NCI-H1048 (cell line): ENCODE data around the gene CDT1.

Source experiments
- DNase-seq: peaks from one replicate; lab custom pipeline; 2025; lab: John Stamatoyannopoulos, UW

Gene CDT1

DNA sequence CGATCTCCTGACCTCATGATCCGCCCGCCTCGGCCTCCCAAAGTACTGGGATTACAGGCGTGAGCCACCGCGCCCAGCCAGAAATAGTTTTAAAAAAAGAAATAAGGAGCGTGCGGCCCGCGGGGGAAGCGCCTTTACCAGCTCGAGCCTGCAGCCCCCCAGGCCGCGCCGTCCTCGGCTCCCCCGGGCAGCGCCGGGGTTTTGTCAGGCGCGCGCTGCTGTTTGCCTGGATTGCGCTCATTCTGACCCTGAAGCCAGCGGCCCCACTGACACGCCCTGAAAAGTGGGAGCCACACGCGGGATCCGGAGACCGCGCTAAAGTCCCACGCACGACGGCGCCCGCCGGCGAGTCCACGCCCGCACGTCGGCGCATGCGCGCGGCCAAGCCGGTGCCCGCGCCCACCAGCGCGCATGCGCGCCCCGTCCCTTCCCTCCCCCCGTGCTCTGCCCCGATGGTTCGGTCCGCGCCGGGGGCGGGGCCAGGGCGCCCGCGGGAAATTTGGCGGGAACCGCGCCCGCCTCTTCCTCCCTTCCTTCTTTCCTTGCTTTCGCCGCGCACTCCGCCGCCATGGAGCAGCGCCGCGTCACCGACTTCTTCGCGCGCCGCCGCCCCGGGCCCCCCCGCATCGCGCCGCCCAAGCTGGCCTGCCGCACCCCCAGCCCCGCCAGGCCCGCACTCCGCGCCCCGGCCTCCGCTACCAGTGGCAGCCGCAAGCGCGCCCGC, at the start of gene CDT1:
Gene CDT1, plus strand, starts transcription at position 526 of the 724 bp plus-strand sequence. Its CDS starts 43 bp downstream, at position 569.
- peak; percentile 23 for DNase-seq

GRCh38 chr16:88754109-88754911, 49.3 kb upstream of the CDT1 start:
- DNase-seq = no peak

GRCh38 chr16:88754912-88755744, 48.5 kb upstream of the CDT1 start:
- no peak for DNase-seq

- DNase-seq = no peak
These were observed 47.7 kb upstream of the CDT1 start for GRCh38 chr16:88755745-88756443.

DNA sequence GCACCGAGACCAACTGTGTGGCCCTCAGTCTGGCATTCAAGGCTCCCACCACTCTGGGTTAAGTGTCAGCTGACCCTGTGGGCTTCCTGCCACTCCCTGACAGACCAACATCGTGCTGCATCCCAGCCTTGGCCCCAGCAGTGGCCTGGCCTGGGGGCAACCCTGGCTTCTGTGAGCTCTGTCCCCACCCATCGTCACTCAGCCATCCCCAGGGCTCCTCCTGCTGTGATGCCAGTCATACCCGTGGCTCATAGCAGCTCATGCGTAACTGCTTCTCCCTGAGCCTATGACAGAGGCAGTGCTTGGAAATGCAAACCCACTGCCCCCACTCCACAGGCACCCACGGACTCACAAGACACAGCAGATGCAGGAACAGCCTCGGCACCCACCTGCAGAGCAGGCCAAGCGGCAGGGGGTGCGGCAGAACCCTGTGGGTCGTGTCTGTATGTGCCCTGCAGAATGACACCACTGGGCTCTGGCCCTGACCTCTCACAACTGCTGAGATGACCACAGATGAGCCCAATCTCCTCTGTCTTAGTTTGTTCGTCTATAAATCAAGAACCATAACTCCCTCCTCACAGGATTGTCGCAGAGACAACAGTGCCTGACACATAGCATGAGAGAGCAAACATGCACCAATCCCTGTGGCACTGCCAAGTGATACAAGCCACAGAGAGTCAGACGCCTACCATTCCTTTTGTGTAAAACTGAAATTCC, 45.2 kb upstream of the CDT1 start:
- DNase-seq = no peak

GRCh38 chr16:88758944-88759244, 44.7 kb upstream of the CDT1 start:
- no peak for DNase-seq

DNA sequence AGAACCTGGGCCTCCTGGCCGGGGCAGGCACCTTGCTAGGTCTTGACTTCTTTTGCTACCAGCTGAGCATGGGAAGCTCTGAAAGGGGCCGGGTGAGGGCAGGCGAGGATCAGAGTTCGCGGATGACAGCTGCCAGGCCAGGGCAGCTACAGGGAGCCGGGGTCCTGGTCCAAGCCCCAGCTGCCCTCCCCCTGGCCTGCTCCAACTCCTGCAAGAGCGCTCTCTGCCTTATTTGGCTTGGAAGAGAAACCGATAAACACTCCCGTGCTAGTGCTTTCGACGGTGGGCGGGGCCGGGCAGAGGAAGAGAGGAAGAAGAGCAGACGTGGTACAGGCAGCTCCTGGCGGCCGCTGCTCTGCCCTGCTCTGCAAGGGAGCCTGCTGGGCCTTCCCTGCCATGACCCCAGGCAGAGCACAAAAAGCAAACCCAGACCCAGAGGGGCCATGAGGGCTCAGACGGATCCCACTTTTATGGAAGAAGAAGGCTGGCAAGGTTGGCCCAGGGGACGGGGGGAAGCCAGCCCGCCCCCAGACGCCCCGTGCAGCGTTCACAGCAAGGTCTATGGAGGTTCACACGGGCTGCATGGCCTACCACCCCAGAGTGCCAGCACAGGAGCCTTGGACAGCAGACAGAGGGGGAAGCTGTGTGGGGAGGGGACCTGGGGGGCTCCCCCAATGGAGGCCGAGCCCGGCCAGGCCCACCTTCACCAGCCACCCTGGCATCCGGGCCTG, 44.2 kb upstream of the CDT1 start:
- no peak for DNase-seq

GRCh38 chr16:88759976-88760350, 43.6 kb upstream of the CDT1 start:
- no peak for DNase-seq

GRCh38 chr16:88760424-88761142, 43.0 kb upstream of the CDT1 start:
- DNase-seq = no peak

GRCh38 chr16:88761143-88761534, 42.5 kb upstream of the CDT1 start:
- DNase-seq = no peak

DNA sequence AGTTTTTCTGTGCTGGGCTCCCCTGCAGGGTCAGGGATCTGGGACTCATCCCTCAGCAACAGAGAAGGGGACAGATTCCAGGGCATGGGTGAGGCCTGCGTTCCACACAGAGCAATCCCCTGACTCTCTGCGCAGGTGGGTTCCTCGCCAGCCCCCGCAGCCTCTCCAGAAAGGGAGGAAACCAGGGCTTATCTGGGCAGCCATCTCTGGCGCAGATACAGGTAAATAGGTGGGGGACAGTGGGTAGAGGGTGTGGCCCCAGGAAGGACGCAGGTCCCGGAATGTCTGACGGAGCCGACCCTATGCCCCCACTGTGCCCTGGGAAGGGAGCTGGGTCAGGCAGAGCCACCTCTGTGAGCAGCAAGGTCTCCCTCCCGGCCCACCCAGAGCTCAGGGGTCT, 41.8 kb upstream of the CDT1 start:
- no peak for DNase-seq

DNA sequence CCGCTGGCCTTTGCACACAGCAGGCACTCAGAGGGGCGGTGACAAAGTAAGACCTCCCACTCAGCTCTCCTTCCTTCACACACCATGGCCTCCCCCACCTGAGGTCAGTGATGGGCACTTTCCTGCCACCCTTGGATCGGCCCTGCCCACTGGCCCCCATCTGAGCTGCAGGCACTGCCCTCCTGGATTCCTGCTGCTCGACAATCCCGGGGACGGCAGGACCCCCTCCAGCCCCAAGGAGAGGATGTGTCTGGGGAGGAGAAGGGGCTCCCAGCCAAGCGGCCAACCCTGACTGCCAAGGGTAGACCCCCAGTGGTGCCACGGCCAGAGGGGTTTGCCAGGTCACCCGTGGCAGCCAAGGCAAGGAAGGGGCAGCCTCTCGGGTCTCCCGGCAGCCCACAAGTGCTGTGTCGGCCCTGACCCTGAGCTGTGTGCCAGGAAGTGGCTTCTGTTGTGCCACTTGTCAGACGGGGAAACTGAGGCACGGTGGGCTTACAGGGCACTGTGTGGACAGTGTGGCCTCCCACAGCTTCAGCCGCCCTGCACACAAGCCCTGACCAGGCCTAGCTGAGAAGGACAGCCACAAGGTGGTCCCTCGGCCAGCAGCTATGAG, 41.2 kb upstream of the CDT1 start:
- no peak for DNase-seq

DNA sequence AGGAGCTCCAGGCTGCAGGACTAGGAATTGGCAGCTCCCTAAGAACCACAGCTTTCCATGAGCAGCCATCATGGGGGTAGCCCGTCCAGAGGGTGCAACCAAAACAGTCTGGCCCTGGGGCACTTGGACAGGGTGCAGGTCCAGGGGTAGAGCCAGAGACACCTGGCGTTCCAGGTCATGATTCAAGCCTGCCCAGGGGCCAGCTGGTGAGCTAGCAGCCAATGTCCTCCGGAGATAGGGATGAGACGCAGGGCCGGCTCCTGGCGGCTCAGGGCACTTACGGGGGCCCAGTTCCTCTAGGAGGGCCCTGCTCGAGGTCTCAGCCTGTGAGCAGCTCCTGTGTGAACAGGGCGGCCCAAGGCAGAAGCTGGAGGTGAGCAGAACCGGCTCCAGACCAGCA, 40.6 kb upstream of the CDT1 start:
- DNase-seq = no peak

- no peak for DNase-seq
These were observed 40.0 kb upstream of the CDT1 start for GRCh38 chr16:88763502-88764053.

GRCh38 chr16:88764080-88764479, 39.5 kb upstream of the CDT1 start:
- DNase-seq = no peak

DNA sequence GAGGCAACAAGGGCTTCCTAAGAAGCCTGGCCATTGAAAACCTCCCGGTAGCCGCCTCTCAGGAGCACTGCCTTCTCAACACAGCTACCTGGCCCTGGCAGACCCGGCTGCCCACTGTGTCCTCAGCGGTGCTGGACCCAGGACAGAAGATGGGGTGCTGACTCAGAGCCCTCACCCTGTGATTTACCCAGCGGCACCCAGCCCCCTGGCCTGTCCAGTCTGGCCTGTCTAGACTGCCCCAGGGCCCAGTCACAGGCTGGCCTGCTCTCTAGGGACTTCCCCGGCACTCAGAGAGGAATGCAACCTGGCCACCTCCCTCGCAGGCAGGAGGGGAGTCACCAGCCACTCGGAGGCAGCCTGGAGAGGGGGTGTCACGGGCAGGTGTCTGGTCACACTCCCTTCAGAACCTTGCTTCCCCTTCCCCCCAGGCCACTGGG, 38.7 kb upstream of the CDT1 start:
- no peak for DNase-seq

- no peak for DNase-seq
These were observed 36.6 kb upstream of the CDT1 start for GRCh38 chr16:88766975-88767374.

DNA sequence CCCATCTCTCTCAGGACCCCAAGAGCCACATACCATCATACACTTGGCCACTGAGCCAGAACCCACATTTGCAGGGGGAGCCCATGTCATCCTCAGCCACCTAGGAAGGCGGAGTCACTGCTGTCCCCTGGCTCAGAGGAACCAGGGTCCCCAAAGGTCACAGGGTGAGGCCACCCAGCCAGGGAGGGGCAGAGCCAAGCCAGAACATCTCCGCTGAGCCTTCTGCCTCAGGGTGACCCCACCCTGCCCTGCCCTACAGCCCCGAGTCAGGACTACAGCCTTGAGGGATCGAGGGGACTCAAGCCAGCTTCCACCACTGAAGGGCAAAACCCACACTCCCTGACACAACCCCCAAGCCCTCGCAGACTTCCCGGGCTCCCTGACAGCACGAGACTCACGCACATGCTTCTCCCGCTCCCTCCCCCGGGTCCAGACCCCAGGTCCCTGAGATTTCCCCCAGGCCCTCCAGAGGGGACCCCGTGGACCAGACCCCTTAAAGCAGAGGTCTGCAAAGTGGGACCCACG, 36.0 kb upstream of the CDT1 start:
- no peak for DNase-seq
